ENCODE measurements around the gene FZD10.

FZD10 gene

GRCh38 chr12:130166306-130166705 lies 4.0 kb downstream of the FZD10 start:
- Histone ChIP-seq H3K4me3 (ENCODE audit: low read length) (no peak overlapping the region), H3K27me3 (ENCODE audit: insufficient read depth, low read length) (peaks cover 98% of the 10 kb centered on the region), H3K9me3 (ENCODE audit: insufficient read depth, low read depth, low read length) (no peaks in the 10 kb centered on the region), H3K9ac (ENCODE audit: low read depth, low read length) (no peak overlapping the region), H3K27ac (ENCODE audit: low read depth, low read length) (no peak overlapping the region), H3K36me3 (ENCODE audit: insufficient read depth, low read length) (no peaks in the 10 kb centered on the region), H3K4me1 (ENCODE audit: insufficient read depth, low read length) (peaks cover 30% of the 10 kb centered on the region)
- 83% methylated on average over 2 of the region's 2 CpGs for WGBS

- WGBS: no CpG with 5 or more reads among the region's 1 CpG
- H3K9ac ChIP-seq (ENCODE audit: low read depth, low read length): no peak overlapping the region
- no peak overlapping the region for H3K27ac ChIP-seq (ENCODE audit: low read depth, low read length)
- no peak overlapping the region for H3K4me3 ChIP-seq (ENCODE audit: low read length)
- H3K4me1 ChIP-seq (ENCODE audit: insufficient read depth, low read length): peaks cover 30% of the 10 kb centered on the region
- no peaks in the 10 kb centered on the region; the same call in 1 of the 2 replicates for H3K9me3 ChIP-seq (ENCODE audit: insufficient read depth, low read depth, low read length)
- H3K36me3 ChIP-seq (ENCODE audit: insufficient read depth, low read length): no peaks in the 10 kb centered on the region
- peaks cover 100% of the 10 kb centered on the region for H3K27me3 ChIP-seq (ENCODE audit: insufficient read depth, low read length)
These were observed 5.3 kb downstream of the FZD10 start for GRCh38 chr12:130167537-130167936.

- no peak overlapping the region for H3K27ac ChIP-seq (ENCODE audit: low read depth, low read length)
- peaks cover 22% of the 10 kb centered on the region for H3K4me1 ChIP-seq (ENCODE audit: insufficient read depth, low read length)
- H3K4me3 ChIP-seq (ENCODE audit: low read length): no peak overlapping the region
- no peaks in the 10 kb centered on the region for H3K36me3 ChIP-seq (ENCODE audit: insufficient read depth, low read length)
- H3K9ac ChIP-seq (ENCODE audit: low read depth, low read length): no peak overlapping the region
- peaks cover 97% of the 10 kb centered on the region for H3K27me3 ChIP-seq (ENCODE audit: insufficient read depth, low read length)
- no peaks in the 10 kb centered on the region; the same call in 1 of the 2 replicates for H3K9me3 ChIP-seq (ENCODE audit: insufficient read depth, low read depth, low read length)
- WGBS: 69% methylated on average over 6 of the region's 6 CpGs
These were observed 7.0 kb downstream of the FZD10 start for GRCh38 chr12:130169256-130169655.

- Histone ChIP-seq H3K27me3 (ENCODE audit: insufficient read depth, low read length) (peaks cover 94% of the 10 kb centered on the region), H3K9me3 (ENCODE audit: insufficient read depth, low read depth, low read length) (no peaks in the 10 kb centered on the region; the same call in 1 of the 2 replicates), H3K36me3 (ENCODE audit: insufficient read depth, low read length) (no peaks in the 10 kb centered on the region), H3K4me1 (ENCODE audit: insufficient read depth, low read length) (peaks cover 16% of the 10 kb centered on the region), H3K27ac (ENCODE audit: low read depth, low read length) (no peak overlapping the region), H3K4me3 (ENCODE audit: low read length) (no peak overlapping the region), H3K9ac (ENCODE audit: low read depth, low read length) (no peak overlapping the region)
- WGBS: 93% methylated on average over 4 of the region's 6 CpGs
These were observed 7.7 kb downstream of the FZD10 start for GRCh38 chr12:130169924-130170323.

- WGBS: 83% methylated on average over 11 of the region's 11 CpGs
- H3K4me3 ChIP-seq (ENCODE audit: low read length): no peak overlapping the region
- H3K9ac ChIP-seq (ENCODE audit: low read depth, low read length): no peak overlapping the region
- no peaks in the 10 kb centered on the region; the same call in 1 of the 2 replicates for H3K9me3 ChIP-seq (ENCODE audit: insufficient read depth, low read depth, low read length)
- peaks cover 10% of the 10 kb centered on the region for H3K4me1 ChIP-seq (ENCODE audit: insufficient read depth, low read length)
- no peaks in the 10 kb centered on the region for H3K36me3 ChIP-seq (ENCODE audit: insufficient read depth, low read length)
- H3K27me3 ChIP-seq (ENCODE audit: insufficient read depth, low read length): peaks cover 88% of the 10 kb centered on the region
- no peak overlapping the region for H3K27ac ChIP-seq (ENCODE audit: low read depth, low read length)
These were observed 8.3 kb downstream of the FZD10 start for GRCh38 chr12:130170611-130171010.

- H3K27me3 ChIP-seq (ENCODE audit: insufficient read depth, low read length): peaks cover 23% of the 10 kb centered on the region
- no peak overlapping the region for H3K27ac ChIP-seq (ENCODE audit: low read depth, low read length)
- H3K4me3 ChIP-seq (ENCODE audit: low read length): no peak overlapping the region
- no peaks in the 10 kb centered on the region for H3K4me1 ChIP-seq (ENCODE audit: insufficient read depth, low read length)
- H3K9me3 ChIP-seq (ENCODE audit: insufficient read depth, low read depth, low read length): no peaks in the 10 kb centered on the region
- 90% methylated on average over 14 of the region's 14 CpGs for WGBS
- H3K36me3 ChIP-seq (ENCODE audit: insufficient read depth, low read length): no peaks in the 10 kb centered on the region
- H3K9ac ChIP-seq (ENCODE audit: low read depth, low read length): no peak overlapping the region
These were observed 15.5 kb downstream of the FZD10 start for GRCh38 chr12:130177635-130178242.

- no peak overlapping the region for H3K9ac ChIP-seq (ENCODE audit: low read depth, low read length)
- peaks cover 18% of the 10 kb centered on the region for H3K27me3 ChIP-seq (ENCODE audit: insufficient read depth, low read length)
- no peak overlapping the region for H3K4me3 ChIP-seq (ENCODE audit: low read length)
- WGBS: 83% methylated on average over 7 of the region's 7 CpGs
- no peaks in the 10 kb centered on the region for H3K4me1 ChIP-seq (ENCODE audit: insufficient read depth, low read length)
- H3K9me3 ChIP-seq (ENCODE audit: insufficient read depth, low read depth, low read length): no peaks in the 10 kb centered on the region
- H3K36me3 ChIP-seq (ENCODE audit: insufficient read depth, low read length): no peaks in the 10 kb centered on the region
- no peak overlapping the region for H3K27ac ChIP-seq (ENCODE audit: low read depth, low read length)
These were observed 16.0 kb downstream of the FZD10 start for GRCh38 chr12:130178282-130178681.

GRCh38 chr12:130179191-130179590 lies 16.9 kb downstream of the FZD10 start:
- Histone ChIP-seq H3K27me3 (ENCODE audit: insufficient read depth, low read length) (peaks cover 11% of the 10 kb centered on the region; the same call in 1 of the 2 replicates), H3K36me3 (ENCODE audit: insufficient read depth, low read length) (no peaks in the 10 kb centered on the region), H3K9ac (ENCODE audit: low read depth, low read length) (no peak overlapping the region), H3K9me3 (ENCODE audit: insufficient read depth, low read depth, low read length) (no peaks in the 10 kb centered on the region), H3K27ac (ENCODE audit: low read depth, low read length) (no peak overlapping the region), H3K4me3 (ENCODE audit: low read length) (no peak overlapping the region), H3K4me1 (ENCODE audit: insufficient read depth, low read length) (no peaks in the 10 kb centered on the region)
- WGBS: 93% methylated on average over 7 of the region's 7 CpGs

GRCh38 chr12:130179621-130180020 lies 17.4 kb downstream of the FZD10 start:
- 93% methylated on average over 11 of the region's 11 CpGs for WGBS
- Histone ChIP-seq H3K36me3 (ENCODE audit: insufficient read depth, low read length) (no peaks in the 10 kb centered on the region), H3K9me3 (ENCODE audit: insufficient read depth, low read depth, low read length) (no peaks in the 10 kb centered on the region), H3K9ac (ENCODE audit: low read depth, low read length) (no peak overlapping the region), H3K4me1 (ENCODE audit: insufficient read depth, low read length) (no peaks in the 10 kb centered on the region), H3K27ac (ENCODE audit: low read depth, low read length) (no peak overlapping the region), H3K27me3 (ENCODE audit: insufficient read depth, low read length) (peaks cover 10% of the 10 kb centered on the region; the same call in 1 of the 2 replicates), H3K4me3 (ENCODE audit: low read length) (no peak overlapping the region)

GRCh38 chr12:130181211-130181610 lies 18.9 kb downstream of the FZD10 start:
- Histone ChIP-seq H3K36me3 (ENCODE audit: insufficient read depth, low read length) (no peaks in the 10 kb centered on the region), H3K4me1 (ENCODE audit: insufficient read depth, low read length) (no peaks in the 10 kb centered on the region), H3K27me3 (ENCODE audit: insufficient read depth, low read length) (peaks cover 13% of the 10 kb centered on the region; the same call in 1 of the 2 replicates), H3K4me3 (ENCODE audit: low read length) (no peak overlapping the region), H3K9me3 (ENCODE audit: insufficient read depth, low read depth, low read length) (no peaks in the 10 kb centered on the region), H3K27ac (ENCODE audit: low read depth, low read length) (no peak overlapping the region), H3K9ac (ENCODE audit: low read depth, low read length) (no peak overlapping the region)
- 72% methylated on average over 10 of the region's 10 CpGs for WGBS

- Histone ChIP-seq H3K4me3 (ENCODE audit: low read length) (no peak overlapping the region), H3K9me3 (ENCODE audit: insufficient read depth, low read depth, low read length) (no peaks in the 10 kb centered on the region), H3K27ac (ENCODE audit: low read depth, low read length) (no peak overlapping the region), H3K27me3 (ENCODE audit: insufficient read depth, low read length) (peaks cover 13% of the 10 kb centered on the region; the same call in 1 of the 2 replicates), H3K4me1 (ENCODE audit: insufficient read depth, low read length) (no peaks in the 10 kb centered on the region), H3K9ac (ENCODE audit: low read depth, low read length) (no peak overlapping the region), H3K36me3 (ENCODE audit: insufficient read depth, low read length) (no peaks in the 10 kb centered on the region)
- 92% methylated on average over 23 of the region's 23 CpGs for WGBS
These were observed 21.5 kb downstream of the FZD10 start for GRCh38 chr12:130183585-130184370.
